Placental epithelial cell (primary cell): ENCODE data around the gene SLC22A3. TPM values are rescaled to one million over a fixed set of nuclear protein-coding genes. Genes with fewer than 3 reads are reported as not detected.

Source experiments
- total RNA-seq: library from RNA; depleted of rRNA; stranded (reverse); fragments of >200 nt; gene quantifications from 2 replicates; pipeline ENCODE4 v1.2.3, GENCODE V29; 2012

SLC22A3 gene, protein sequence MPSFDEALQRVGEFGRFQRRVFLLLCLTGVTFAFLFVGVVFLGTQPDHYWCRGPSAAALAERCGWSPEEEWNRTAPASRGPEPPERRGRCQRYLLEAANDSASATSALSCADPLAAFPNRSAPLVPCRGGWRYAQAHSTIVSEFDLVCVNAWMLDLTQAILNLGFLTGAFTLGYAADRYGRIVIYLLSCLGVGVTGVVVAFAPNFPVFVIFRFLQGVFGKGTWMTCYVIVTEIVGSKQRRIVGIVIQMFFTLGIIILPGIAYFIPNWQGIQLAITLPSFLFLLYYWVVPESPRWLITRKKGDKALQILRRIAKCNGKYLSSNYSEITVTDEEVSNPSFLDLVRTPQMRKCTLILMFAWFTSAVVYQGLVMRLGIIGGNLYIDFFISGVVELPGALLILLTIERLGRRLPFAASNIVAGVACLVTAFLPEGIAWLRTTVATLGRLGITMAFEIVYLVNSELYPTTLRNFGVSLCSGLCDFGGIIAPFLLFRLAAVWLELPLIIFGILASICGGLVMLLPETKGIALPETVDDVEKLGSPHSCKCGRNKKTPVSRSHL
- 2.7 and 15.7 TPM in 2 replicates for total RNA-seq

DNA sequence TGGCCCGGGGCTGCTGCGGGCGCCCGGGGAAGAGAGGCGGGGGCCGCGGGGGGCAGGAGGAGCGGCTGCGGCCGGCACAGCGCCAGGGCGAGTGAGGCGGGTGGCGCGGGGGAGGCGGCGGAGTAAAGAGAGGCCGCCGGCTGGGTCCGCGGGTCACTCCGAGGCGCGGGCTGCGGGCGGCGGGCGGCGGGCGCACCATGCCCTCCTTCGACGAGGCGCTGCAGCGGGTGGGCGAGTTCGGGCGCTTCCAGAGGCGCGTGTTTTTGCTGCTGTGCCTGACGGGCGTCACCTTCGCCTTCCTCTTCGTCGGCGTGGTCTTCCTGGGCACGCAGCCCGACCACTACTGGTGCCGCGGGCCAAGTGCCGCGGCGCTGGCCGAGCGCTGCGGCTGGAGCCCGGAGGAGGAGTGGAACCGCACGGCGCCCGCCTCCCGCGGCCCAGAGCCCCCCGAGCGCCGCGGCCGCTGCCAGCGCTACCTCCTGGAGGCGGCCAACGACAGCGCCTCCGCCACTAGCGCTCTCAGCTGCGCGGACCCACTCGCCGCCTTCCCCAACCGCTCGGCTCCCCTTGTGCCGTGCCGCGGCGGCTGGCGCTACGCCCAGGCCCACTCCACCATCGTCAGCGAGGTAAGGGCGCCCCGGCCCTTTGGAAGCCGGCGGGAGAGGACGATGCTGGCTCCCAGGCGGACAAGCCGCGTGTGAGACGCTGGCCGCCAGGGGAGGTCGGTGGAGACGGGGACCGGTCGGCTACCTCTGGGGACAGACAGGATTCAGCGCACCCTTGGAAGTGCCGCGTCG, at the start of gene SLC22A3:
Gene SLC22A3, plus strand, starts transcription at position 156 of the 797 bp plus-strand sequence. Its CDS starts 42 bp downstream, at position 198.

Other genes starting within 250 kb of the SLC22A3 start
- 0.65 and 2.0 TPM in 2 replicates for gene SLC22A1, start 226.6 kb upstream of the SLC22A3 start, total RNA-seq
- 0.11 and 0.39 TPM in 2 replicates for gene SLC22A2, start 89.6 kb upstream of the SLC22A3 start, total RNA-seq